Skeletal muscle cell (primary cell): ENCODE measurements around the gene RHEB.

Experiments
- DNase-seq: peaks from one replicate; pipeline ENCODE4 v3.0.0-alpha.2; 2010; ENCODE audit warnings: low read depth
- H3K4me3 ChIP-seq: 2 replicates; pipeline ENCODE4 v1.5.1; 2011; ENCODE audit warnings: low read depth, mild to moderate bottlenecking, control low read depth, low read length, moderate library complexity

The RHEB gene

GRCh38 chr7:151437866-151438516 lies 81.7 kb downstream of the RHEB start:
- no peak overlapping the region for H3K4me3 ChIP-seq
- DNase-seq = no peak

- no peak overlapping the region for H3K4me3 ChIP-seq
- DNase-seq = no peak
Measured at GRCh38 chr7:151437159-151437553, 82.5 kb downstream of the RHEB start.

GRCh38 chr7:151436446-151437158 lies 83.1 kb downstream of the RHEB start:
- no peak overlapping the region for H3K4me3 ChIP-seq
- no peak for DNase-seq

GRCh38 chr7:151435971-151436370 lies 83.7 kb downstream of the RHEB start:
- DNase-seq = no peak
- no peak overlapping the region for H3K4me3 ChIP-seq

GRCh38 chr7:151435103-151435916 lies 84.4 kb downstream of the RHEB start:
- DNase-seq = no peak
- H3K4me3 ChIP-seq = no peak overlapping the region

- H3K4me3 ChIP-seq = no peak overlapping the region
- no peak for DNase-seq
Measured at GRCh38 chr7:151434549-151434948, 85.1 kb downstream of the RHEB start.

- no peak overlapping the region for H3K4me3 ChIP-seq
Measured at GRCh38 chr7:151433721-151434400, 85.8 kb downstream of the RHEB start.

GRCh38 chr7:151432658-151433521 lies 86.8 kb downstream of the RHEB start:
- DNase-seq = no peak

More at GRCh38 chr7:151433721-151434400, 85.8 kb downstream of the RHEB start:
- DNase-seq = no peak

GRCh38 chr7:151431768-151432311 lies 87.9 kb downstream of the RHEB start:
- no peak for DNase-seq
- H3K4me3 ChIP-seq = no peak overlapping the region

More at GRCh38 chr7:151432658-151433521, 86.8 kb downstream of the RHEB start:
- H3K4me3 ChIP-seq = no peak overlapping the region

GRCh38 chr7:151431281-151431767 lies 88.4 kb downstream of the RHEB start:
- no peak overlapping the region for H3K4me3 ChIP-seq
- no peak for DNase-seq

GRCh38 chr7:151430391-151431205 lies 89.1 kb downstream of the RHEB start:
- no peak overlapping the region for H3K4me3 ChIP-seq
- no peak for DNase-seq

GRCh38 chr7:151429560-151430331 lies 89.9 kb downstream of the RHEB start:
- no peak for DNase-seq
- H3K4me3 ChIP-seq = no peak overlapping the region

- DNase-seq = no peak
- no peak overlapping the region for H3K4me3 ChIP-seq
Measured at GRCh38 chr7:151429237-151429559, 90.5 kb downstream of the RHEB start.

GRCh38 chr7:151428378-151429236 lies 91.1 kb downstream of the RHEB start:
- no peak overlapping the region for H3K4me3 ChIP-seq
- peak; percentile 43 for DNase-seq

GRCh38 chr7:151427705-151428377 lies 91.9 kb downstream of the RHEB start:
- DNase-seq = no peak

More at GRCh38 chr7:151427705-151428377, 91.9 kb downstream of the RHEB start:
- no peak overlapping the region for H3K4me3 ChIP-seq
